GM18526 (cell line): ENCODE results near the gene TNNT3.

Source experiments
- POLR2A ChIP-seq: IDR thresholded peaks from 3 replicates; pipeline ENCODE4 v1.6.1; 2011; ENCODE audit not compliant: insufficient read length; ENCODE audit errors: extremely low read depth

The TNNT3 gene

DNA sequence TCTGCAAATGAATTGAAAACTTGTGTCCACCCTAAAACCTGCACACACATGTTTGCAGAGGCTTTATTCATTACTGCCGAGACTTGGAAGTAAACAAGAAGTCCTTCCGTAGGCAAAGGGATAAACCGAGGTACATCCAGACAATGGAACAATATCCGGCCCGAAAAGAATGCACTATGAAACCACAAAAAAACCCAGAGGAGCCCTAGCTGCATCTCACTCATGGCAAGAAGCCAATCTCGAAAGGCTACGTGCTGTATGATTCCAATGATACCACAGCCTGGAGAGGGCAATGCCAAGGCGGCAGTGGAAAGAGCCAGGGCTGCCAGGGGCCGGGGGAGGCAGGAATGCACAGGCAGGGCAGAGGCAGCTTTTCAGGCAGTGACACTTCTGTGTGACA lies 24.5 kb downstream of the TNNT3 start:
- no peak for TF ChIP-seq POLR2A

GRCh38 chr11:1946812-1947484 lies 27.4 kb downstream of the TNNT3 start, which contains the start of gene MRPL23:
TSS of gene MRPL23 (plus strand) at chr11:1947332. CDS start at chr11:1947363, 31 bp downstream.
- no peak for TF ChIP-seq POLR2A

DNA sequence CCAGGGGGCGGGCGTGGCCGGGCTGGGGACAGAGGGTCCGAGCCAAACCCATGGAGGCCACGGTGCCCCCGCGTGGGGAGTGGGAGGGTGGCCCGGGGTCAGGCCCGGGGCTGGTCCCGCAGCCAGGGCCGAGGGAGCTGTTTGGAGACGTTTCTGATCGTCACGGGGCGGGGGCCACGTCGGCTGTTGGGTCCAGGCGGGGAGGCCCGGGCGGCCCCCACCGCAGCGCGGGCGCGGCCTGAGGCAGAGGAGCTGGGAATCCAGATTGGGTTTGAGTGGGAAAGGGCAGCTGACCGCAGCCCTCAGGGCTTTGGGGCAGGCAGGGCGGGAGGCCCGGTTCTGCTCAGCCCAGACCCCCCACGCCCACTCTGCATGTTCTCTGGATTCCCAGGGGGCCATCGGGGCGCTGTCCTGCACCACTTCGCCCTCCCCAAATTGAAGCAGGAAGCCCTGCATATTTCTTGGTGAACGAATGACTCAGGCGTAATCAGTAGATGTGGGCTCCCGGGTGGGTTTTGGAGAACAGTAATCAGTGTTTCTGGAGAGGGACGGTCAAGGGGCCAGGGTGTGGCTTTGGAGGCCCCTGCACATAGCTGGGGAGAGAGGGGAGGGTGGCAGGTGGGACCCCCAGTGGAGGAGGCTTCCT lies 28.2 kb downstream of the TNNT3 start:
- TF ChIP-seq POLR2A, result no peak

GRCh38 chr11:1948389-1948788 lies 28.9 kb downstream of the TNNT3 start:
- no peak for TF ChIP-seq POLR2A

DNA sequence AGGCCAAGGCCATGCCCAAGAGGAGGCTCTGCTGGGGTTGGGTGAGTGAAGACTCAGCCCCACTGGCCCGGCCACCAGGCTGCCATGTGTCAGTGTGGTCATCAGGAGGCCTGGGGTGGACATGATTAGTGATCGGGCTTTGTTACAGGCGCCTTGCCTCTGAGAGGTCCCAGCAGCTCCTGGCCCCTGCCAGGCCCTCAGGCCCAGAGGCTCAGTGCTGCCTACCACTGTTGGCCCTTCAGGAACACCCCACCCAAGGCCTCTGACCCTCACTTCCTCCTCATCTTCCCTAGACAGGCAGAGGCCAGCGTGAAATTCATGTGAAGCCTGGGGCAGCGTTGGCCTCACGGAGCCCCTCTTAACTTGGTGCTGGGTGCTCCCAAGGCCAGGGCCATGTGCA lies 29.8 kb downstream of the TNNT3 start:
- no peak for TF ChIP-seq POLR2A

DNA sequence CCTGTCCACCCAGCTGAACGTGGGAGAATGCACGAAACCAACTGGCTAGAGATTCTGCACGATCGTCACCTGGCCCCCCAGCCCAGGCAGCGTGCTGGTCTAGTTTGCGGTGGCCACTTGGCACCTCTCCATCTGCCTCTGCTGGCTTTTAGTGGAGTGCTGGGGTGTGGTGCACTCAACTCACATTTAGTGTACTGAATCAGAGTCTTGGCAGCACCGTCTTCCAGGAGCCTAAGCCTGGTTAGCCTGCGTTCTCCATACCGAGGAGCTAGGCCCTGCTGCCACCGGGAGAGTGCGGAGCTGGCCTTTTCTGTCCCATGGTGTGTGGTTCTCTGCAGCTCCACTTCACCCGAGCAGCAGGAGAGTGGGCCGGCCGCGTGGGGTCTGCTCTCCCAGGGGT lies 30.4 kb downstream of the TNNT3 start:
- no peak for TF ChIP-seq POLR2A

GRCh38 chr11:1952806-1953482 lies 33.4 kb downstream of the TNNT3 start:
- no peak for TF ChIP-seq POLR2A

- no peak for TF ChIP-seq POLR2A
These were observed 34.2 kb downstream of the TNNT3 start for GRCh38 chr11:1953489-1954266.

- no peak for TF ChIP-seq POLR2A
These were observed 38.9 kb downstream of the TNNT3 start for GRCh38 chr11:1958367-1958766.

- no peak for TF ChIP-seq POLR2A
These were observed 40.3 kb downstream of the TNNT3 start for GRCh38 chr11:1959786-1960185.

- TF ChIP-seq POLR2A, result no peak
These were observed 44.4 kb downstream of the TNNT3 start for GRCh38 chr11:1963864-1964263.

GRCh38 chr11:1964348-1964747 lies 44.8 kb downstream of the TNNT3 start:
- TF ChIP-seq POLR2A, result no peak

- no peak for TF ChIP-seq POLR2A
These were observed 45.5 kb downstream of the TNNT3 start for GRCh38 chr11:1964955-1965354.

GRCh38 chr11:1966531-1966930 lies 47.0 kb downstream of the TNNT3 start:
- no peak for TF ChIP-seq POLR2A

DNA sequence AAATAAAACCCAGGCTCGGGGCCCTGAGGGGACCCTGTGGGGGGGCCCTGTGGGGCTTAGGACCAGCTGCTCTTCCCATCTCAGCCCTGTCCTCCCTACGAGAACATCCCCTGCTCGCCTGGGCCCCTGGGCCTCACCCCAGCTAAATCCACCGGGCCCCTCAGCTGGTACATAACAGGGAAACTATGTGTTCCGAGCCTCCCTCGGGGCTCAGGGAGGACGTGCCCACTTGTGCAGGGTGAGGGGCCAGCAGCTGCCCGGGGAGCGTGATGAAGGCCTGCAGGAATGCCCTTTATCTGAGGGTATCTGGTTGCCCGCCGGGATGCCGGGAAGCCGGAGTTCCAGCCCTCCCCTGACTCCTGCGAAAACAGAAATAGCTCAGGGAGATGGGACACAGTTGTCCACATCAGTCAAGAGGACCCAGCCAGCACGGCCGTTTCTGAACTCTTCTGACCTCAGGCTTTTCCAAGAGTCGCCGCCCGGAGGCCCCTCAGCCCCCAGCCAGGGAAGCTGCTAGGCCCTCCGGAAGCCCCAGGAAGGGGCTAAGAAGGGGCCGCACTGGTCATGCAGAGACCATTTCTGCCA lies 48.2 kb downstream of the TNNT3 start:
- no peak for TF ChIP-seq POLR2A
